Mesendoderm (in vitro differentiated cells): ENCODE measurements around the gene PCGF6.

Source experiments
- DNase-seq: peaks from one replicate; pipeline ENCODE4 v3.0.0; 2013
- H2AK5ac ChIP-seq: 2 replicates; pipeline ENCODE4 v1.6.1; 2013; ENCODE audit warnings: low read length, inconsistent platforms
- H2BK120ac ChIP-seq: 2 replicates; pipeline ENCODE4 v1.6.1; 2013; ENCODE audit warnings: low read depth, mild to moderate bottlenecking, low read length, moderate library complexity, mixed read lengths
- H2BK15ac ChIP-seq: replicated peaks from 2 replicates; pipeline ENCODE4 v1.6.1; 2013; ENCODE audit warnings: low read depth, mild to moderate bottlenecking, moderate library complexity
- H2BK5ac ChIP-seq: 2 replicates; pipeline ENCODE4 v1.6.1; 2013; ENCODE audit warnings: low read length, inconsistent platforms
- H3K18ac ChIP-seq: 2 replicates; pipeline ENCODE4 v1.6.1; 2013; ENCODE audit warnings: mild to moderate bottlenecking, low read length, mixed read lengths
- H3K23ac ChIP-seq: one replicate; pipeline ENCODE4 v1.6.1; 2013; ENCODE audit warnings: low read length
- H3K27ac ChIP-seq: 2 replicates; pipeline ENCODE4 v1.5.1; 2013; ENCODE audit warnings: low read depth, mild to moderate bottlenecking, inconsistent platforms, low read length, moderate library complexity
- H3K27me3 ChIP-seq: 2 replicates; pipeline ENCODE4 v1.6.1; 2013; ENCODE audit warnings: low read length, control low read depth, mild to moderate bottlenecking, inconsistent platforms; ENCODE audit not compliant: insufficient read depth, poor library complexity
- H3K36me3 ChIP-seq: 2 replicates; pipeline ENCODE4 v1.6.1; 2013; ENCODE audit warnings: low read length, inconsistent platforms; ENCODE audit not compliant: control insufficient read depth, insufficient read depth
- H3K4ac ChIP-seq: one replicate; pipeline ENCODE4 v1.6.1; 2013; ENCODE audit warnings: low read depth, mild to moderate bottlenecking, low read length, moderate library complexity
- H3K4me1 ChIP-seq: 2 replicates; pipeline ENCODE4 v1.6.1; 2013; ENCODE audit warnings: low read depth, low read length, inconsistent platforms; ENCODE audit not compliant: control insufficient read depth
- H3K4me2 ChIP-seq: 2 replicates; pipeline ENCODE4 v1.6.1; 2013; ENCODE audit warnings: low read length
- H3K4me3 ChIP-seq: 2 replicates; pipeline ENCODE4 v1.5.1; 2013; ENCODE audit warnings: mild to moderate bottlenecking, low read length
- H3K56ac ChIP-seq: one replicate; pipeline ENCODE4 v1.6.1; 2013; ENCODE audit warnings: low read length
- H3K79me1 ChIP-seq: 2 replicates; pipeline ENCODE4 v1.6.1; 2013; ENCODE audit warnings: low read length, inconsistent platforms
- H3K79me2 ChIP-seq: 2 replicates; pipeline ENCODE4 v1.6.1; 2013; ENCODE audit warnings: mild to moderate bottlenecking, low read length; ENCODE audit not compliant: control insufficient read depth, insufficient read depth
- H3K9ac ChIP-seq: 2 replicates; pipeline ENCODE4 v1.6.1; 2013; ENCODE audit warnings: low read length, inconsistent platforms
- H4K5ac ChIP-seq: one replicate; pipeline ENCODE4 v1.6.1; 2013; ENCODE audit warnings: low read length
- H4K8ac ChIP-seq: one replicate; pipeline ENCODE4 v1.6.1; 2013; ENCODE audit warnings: low read depth, mild to moderate bottlenecking, control low read depth, low read length, moderate library complexity
- WGBS: extraction: QIAGEN DNeasy Blood & Tissue Kit; methylation state at CpG from one replicate; pipeline ENCODE4 v1.1.7; 2013; ENCODE audit warnings: low lambda C conversion rate, missing lambda C conversion rate; ENCODE audit not compliant: insufficient coverage; ENCODE audit errors: extremely low coverage; 5-methylcytosine and 5-hydroxymethylcytosine counted together

PCGF6 gene

GRCh38 chr10:103281753-103282152 is 69.2 kb downstream of the PCGF6 start:
- WGBS = no CpG with 5 or more reads among the region's 14 CpGs
- no peak overlapping the region for H2BK120ac ChIP-seq
- H4K8ac ChIP-seq = no peak overlapping the region
- H3K27ac ChIP-seq = no peak overlapping the region
- no peak overlapping the region for H3K56ac ChIP-seq
- peak; percentile 89 for DNase-seq
- H3K4me2 ChIP-seq = peak overlapping the region; percentile 16
- no peak overlapping the region for H3K4ac ChIP-seq
- no peak overlapping the region for H2AK5ac ChIP-seq
- no peaks in the 10 kb centered on the region for H3K79me2 ChIP-seq
- no peak overlapping the region for H3K4me3 ChIP-seq
- peaks cover 2% of the 10 kb centered on the region for H3K4me1 ChIP-seq
- H3K9ac ChIP-seq = no peak overlapping the region
- no peak overlapping the region for H3K18ac ChIP-seq
- peaks cover 12% of the 10 kb centered on the region for H3K27me3 ChIP-seq
- no peaks in the 10 kb centered on the region for H3K79me1 ChIP-seq
- H3K23ac ChIP-seq = no peak overlapping the region
- H4K5ac ChIP-seq = no peak overlapping the region
- H2BK5ac ChIP-seq = no peak overlapping the region
- no peak overlapping the region for H2BK15ac ChIP-seq
- H3K36me3 ChIP-seq = no peaks in the 10 kb centered on the region

- Histone ChIP-seq H3K4ac (no peak overlapping the region), H4K5ac (no peak overlapping the region), H2BK5ac (no peak overlapping the region), H3K4me1 (peaks cover 2% of the 10 kb centered on the region), H2AK5ac (no peak overlapping the region), H3K9ac (no peak overlapping the region), H3K79me2 (no peaks in the 10 kb centered on the region), H3K23ac (no peak overlapping the region), H3K4me3 (no peak overlapping the region), H2BK15ac (no peak overlapping the region), H4K8ac (no peak overlapping the region), H3K18ac (no peak overlapping the region), H3K27ac (no peak overlapping the region), H3K79me1 (no peaks in the 10 kb centered on the region), H3K36me3 (no peaks in the 10 kb centered on the region), H3K27me3 (peaks cover 20% of the 10 kb centered on the region), H3K4me2 (no peak overlapping the region), H3K56ac (no peak overlapping the region), H2BK120ac (no peak overlapping the region)
- no peak for DNase-seq
- whole genome bisulfite sequencing = no CpG with 5 or more reads among the region's 2 CpGs
These were observed 70.4 kb downstream of the PCGF6 start for GRCh38 chr10:103280506-103280905.

- Histone ChIP-seq H3K27me3 (peaks cover 20% of the 10 kb centered on the region), H3K18ac (no peak overlapping the region), H3K27ac (no peak overlapping the region)
These were observed 70.9 kb downstream of the PCGF6 start for GRCh38 chr10:103280031-103280430.

GRCh38 chr10:103278862-103279298 is 72.1 kb downstream of the PCGF6 start:
- H3K27me3 ChIP-seq = peaks cover 20% of the 10 kb centered on the region

More at GRCh38 chr10:103280031-103280430, 70.9 kb downstream of the PCGF6 start:
- no peak for DNase-seq
- Histone ChIP-seq H3K4me2 (no peak overlapping the region), H4K8ac (no peak overlapping the region), H3K9ac (no peak overlapping the region), H2AK5ac (no peak overlapping the region), H3K4ac (no peak overlapping the region), H2BK120ac (no peak overlapping the region), H2BK5ac (no peak overlapping the region), H3K36me3 (no peaks in the 10 kb centered on the region), H3K56ac (no peak overlapping the region), H3K79me1 (no peaks in the 10 kb centered on the region), H3K23ac (no peak overlapping the region), H4K5ac (no peak overlapping the region), H3K79me2 (no peaks in the 10 kb centered on the region), H2BK15ac (no peak overlapping the region), H3K4me3 (no peak overlapping the region), H3K4me1 (peaks cover 2% of the 10 kb centered on the region)
- no CpG with 5 or more reads among the region's 3 CpGs for WGBS

GRCh38 chr10:103278537-103278823 is 72.5 kb downstream of the PCGF6 start:
- Histone ChIP-seq H3K4me3 (no peak overlapping the region), H3K4ac (no peak overlapping the region), H2BK120ac (no peak overlapping the region), H3K4me1 (peaks cover 2% of the 10 kb centered on the region), H3K56ac (no peak overlapping the region), H3K4me2 (no peak overlapping the region), H3K18ac (no peak overlapping the region), H4K5ac (no peak overlapping the region), H3K23ac (no peak overlapping the region), H4K8ac (no peak overlapping the region), H3K36me3 (no peaks in the 10 kb centered on the region), H3K27me3 (peaks cover 20% of the 10 kb centered on the region), H3K79me1 (no peaks in the 10 kb centered on the region), H3K9ac (no peak overlapping the region), H2AK5ac (no peak overlapping the region), H2BK5ac (no peak overlapping the region), H2BK15ac (no peak overlapping the region), H3K79me2 (no peaks in the 10 kb centered on the region), H3K27ac (no peak overlapping the region)
- no peak for DNase-seq
- WGBS = no CpG with 5 or more reads among the region's 12 CpGs

More at GRCh38 chr10:103278862-103279298, 72.1 kb downstream of the PCGF6 start:
- no peak overlapping the region for H2AK5ac ChIP-seq
- no peak overlapping the region for H2BK15ac ChIP-seq
- H3K4me2 ChIP-seq = no peak overlapping the region
- H2BK5ac ChIP-seq = no peak overlapping the region
- H4K5ac ChIP-seq = no peak overlapping the region
- no peak overlapping the region for H4K8ac ChIP-seq
- no CpG with 5 or more reads among the region's 11 CpGs for WGBS
- H3K79me1 ChIP-seq = no peaks in the 10 kb centered on the region
- no peak overlapping the region for H3K23ac ChIP-seq
- no peak overlapping the region for H3K4ac ChIP-seq
- H3K9ac ChIP-seq = no peak overlapping the region
- DNase-seq = peak; percentile 63
- H3K56ac ChIP-seq = no peak overlapping the region
- no peak overlapping the region for H2BK120ac ChIP-seq
- H3K27ac ChIP-seq = no peak overlapping the region
- no peak overlapping the region for H3K18ac ChIP-seq
- H3K4me1 ChIP-seq = peaks cover 2% of the 10 kb centered on the region
- H3K4me3 ChIP-seq = no peak overlapping the region
- H3K79me2 ChIP-seq = no peaks in the 10 kb centered on the region
- no peaks in the 10 kb centered on the region for H3K36me3 ChIP-seq

- WGBS = no CpG with 5 or more reads among the region's 76 CpGs
- Histone ChIP-seq H3K79me1 (no peaks in the 10 kb centered on the region), H3K36me3 (no peaks in the 10 kb centered on the region), H2BK5ac (no peak overlapping the region), H3K4me3 (no peak overlapping the region), H2BK15ac (no peak overlapping the region), H2BK120ac (no peak overlapping the region), H3K4ac (no peak overlapping the region), H3K23ac (peak overlapping the region; percentile 16), H3K27ac (no peak overlapping the region), H3K9ac (peak overlapping the region; percentile 10), H4K5ac (no peak overlapping the region), H3K4me2 (peak overlapping the region; percentile 69), H3K4me1 (peaks cover 2% of the 10 kb centered on the region), H3K27me3 (peaks cover 20% of the 10 kb centered on the region), H4K8ac (no peak overlapping the region), H2AK5ac (no peak overlapping the region), H3K79me2 (no peaks in the 10 kb centered on the region), H3K18ac (no peak overlapping the region), H3K56ac (peak overlapping the region; percentile 27)
- DNase-seq = no peak
These were observed 73.0 kb downstream of the PCGF6 start for GRCh38 chr10:103277713-103278536.
